ENCODE measurements around the gene BMPER. TPM values are rescaled to one million over a fixed set of nuclear protein-coding genes. Genes with fewer than 3 reads are reported as not detected.

The BMPER gene
- polyA plus RNA-seq: 4.9 TPM
- long read RNA-seq, donor 1, partial matches to known transcripts: 0 of 1 reads
- long read RNA-seq, donor 1, other reads (novel, unspliced or antisense): 0 of 1 reads
- long read RNA-seq, donor 2, partial matches to known transcripts: 6 of 9 reads
- long read RNA-seq, donor 2, other reads (novel, unspliced or antisense): 0 of 9 reads
- long read RNA-seq, donor 3, partial matches to known transcripts: 0 of 1 reads
- long read RNA-seq, donor 3, other reads (novel, unspliced or antisense): 0 of 1 reads
- long read RNA-seq, donor 4: 0 reads
- long read RNA-seq, donor 5: 0 reads
- long read RNA-seq, donor 6, partial matches to known transcripts: 0 of 1 reads
- long read RNA-seq, donor 6, other reads (novel, unspliced or antisense): 0 of 1 reads
- long read RNA-seq, donor 7, partial matches to known transcripts: 0 of 2 reads
- long read RNA-seq, donor 7, other reads (novel, unspliced or antisense): 0 of 2 reads
- long read RNA-seq, donor 8: 0 reads
- long read RNA-seq, donor 9, partial matches to known transcripts: 0 of 2 reads
- long read RNA-seq, donor 9, other reads (novel, unspliced or antisense): 0 of 2 reads
- long read RNA-seq, donor 10, full-length matches to known transcripts: 2 of 2 reads
- long read RNA-seq, donor 10, partial matches to known transcripts: 0 of 2 reads
- long read RNA-seq, donor 10, other reads (novel, unspliced or antisense): 0 of 2 reads
- long read RNA-seq, donor 11, partial matches to known transcripts: 0 of 1 reads
- long read RNA-seq, donor 11, other reads (novel, unspliced or antisense): 0 of 1 reads

DNA sequence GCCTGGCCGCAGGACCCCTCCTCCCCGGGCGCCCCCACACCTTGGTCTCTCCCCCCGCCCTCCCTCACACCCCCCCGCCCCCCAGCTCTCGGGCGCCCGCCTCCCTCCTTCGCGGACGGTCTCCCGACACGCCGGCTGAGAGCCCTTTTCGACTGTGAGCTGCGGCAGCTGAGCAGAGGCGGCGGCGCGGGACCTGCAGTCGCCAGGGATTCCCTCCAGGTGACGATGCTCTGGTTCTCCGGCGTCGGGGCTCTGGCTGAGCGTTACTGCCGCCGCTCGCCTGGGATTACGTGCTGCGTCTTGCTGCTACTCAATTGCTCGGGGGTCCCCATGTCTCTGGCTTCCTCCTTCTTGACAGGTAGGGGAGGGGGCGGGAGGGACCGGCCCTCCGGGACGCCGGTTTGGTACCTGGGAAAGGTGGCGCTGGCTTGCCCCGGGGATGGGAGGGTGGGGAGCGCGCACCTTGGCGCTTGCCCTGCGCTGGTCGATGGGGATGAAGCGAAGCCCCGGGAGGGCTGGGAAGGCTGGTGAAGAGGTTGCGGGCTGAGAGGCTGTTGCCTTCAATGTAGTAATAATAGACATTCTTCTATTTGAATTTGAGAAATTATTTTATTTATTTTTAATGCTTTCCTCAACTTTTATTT lies at the start of gene BMPER:
Gene BMPER, plus strand, starts transcription at position 151 of the 644 bp plus-strand sequence. Its CDS starts 75 bp downstream, at position 226.
- WGBS (ENCODE audit: insufficient coverage, low lambda C conversion rate): no CpG with 5 or more reads among the region's 47 CpGs
- H3K36me3 ChIP-seq (ENCODE audit: control insufficient read depth, insufficient read depth, low read length): no peaks in the 10 kb centered on the region
- peaks cover 4% of the 10 kb centered on the region for H3K4me1 ChIP-seq (ENCODE audit: control insufficient read depth, insufficient read depth, low read length)
- H3K27ac ChIP-seq (ENCODE audit: low read length): peak within 1 kb of the TSS; percentile 49
- H3K27me3 ChIP-seq (ENCODE audit: control insufficient read depth, insufficient read depth, low read length): peaks cover 73% of the 10 kb centered on the region
- H3K4me3 ChIP-seq (ENCODE audit: low read length): peak within 1 kb of the TSS; percentile 52
- peak; percentile 27 to 34 for DNase-seq
- H3K9me3 ChIP-seq (ENCODE audit: control insufficient read depth, low read depth, low read length): peaks cover 3% of the 10 kb centered on the region

DNA sequence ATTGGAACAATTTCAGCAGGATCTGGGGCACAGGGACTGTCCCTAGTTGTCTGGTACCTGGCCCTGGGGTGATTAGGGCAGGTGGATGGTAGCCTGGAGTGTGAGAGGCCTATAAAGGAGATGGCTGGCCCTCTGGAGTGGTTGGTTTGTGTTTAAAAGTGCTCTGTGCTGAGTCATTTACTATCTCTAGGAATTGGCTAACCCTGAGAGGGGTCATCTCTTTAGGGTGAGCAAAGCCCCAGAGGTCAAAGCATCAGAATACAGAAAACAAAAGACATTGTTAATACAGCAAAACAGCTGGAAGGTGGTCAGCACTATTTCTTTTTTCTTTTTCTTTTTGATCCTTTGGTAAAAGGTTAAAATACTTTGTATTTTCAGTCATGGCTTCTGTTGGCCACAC lies 43.4 kb upstream of the BMPER start:
- Histone ChIP-seq H3K9me3 (ENCODE audit: control insufficient read depth, low read depth, low read length) (no peaks in the 10 kb centered on the region), H3K4me1 (ENCODE audit: control insufficient read depth, insufficient read depth, low read length) (no peaks in the 10 kb centered on the region), H3K36me3 (ENCODE audit: control insufficient read depth, insufficient read depth, low read length) (no peaks in the 10 kb centered on the region), H3K27me3 (ENCODE audit: control insufficient read depth, insufficient read depth, low read length) (peaks cover 3% of the 10 kb centered on the region), H3K4me3 (ENCODE audit: low read length) (no peak overlapping the region), H3K27ac (ENCODE audit: low read length) (no peak overlapping the region)
- no peak for DNase-seq

DNA sequence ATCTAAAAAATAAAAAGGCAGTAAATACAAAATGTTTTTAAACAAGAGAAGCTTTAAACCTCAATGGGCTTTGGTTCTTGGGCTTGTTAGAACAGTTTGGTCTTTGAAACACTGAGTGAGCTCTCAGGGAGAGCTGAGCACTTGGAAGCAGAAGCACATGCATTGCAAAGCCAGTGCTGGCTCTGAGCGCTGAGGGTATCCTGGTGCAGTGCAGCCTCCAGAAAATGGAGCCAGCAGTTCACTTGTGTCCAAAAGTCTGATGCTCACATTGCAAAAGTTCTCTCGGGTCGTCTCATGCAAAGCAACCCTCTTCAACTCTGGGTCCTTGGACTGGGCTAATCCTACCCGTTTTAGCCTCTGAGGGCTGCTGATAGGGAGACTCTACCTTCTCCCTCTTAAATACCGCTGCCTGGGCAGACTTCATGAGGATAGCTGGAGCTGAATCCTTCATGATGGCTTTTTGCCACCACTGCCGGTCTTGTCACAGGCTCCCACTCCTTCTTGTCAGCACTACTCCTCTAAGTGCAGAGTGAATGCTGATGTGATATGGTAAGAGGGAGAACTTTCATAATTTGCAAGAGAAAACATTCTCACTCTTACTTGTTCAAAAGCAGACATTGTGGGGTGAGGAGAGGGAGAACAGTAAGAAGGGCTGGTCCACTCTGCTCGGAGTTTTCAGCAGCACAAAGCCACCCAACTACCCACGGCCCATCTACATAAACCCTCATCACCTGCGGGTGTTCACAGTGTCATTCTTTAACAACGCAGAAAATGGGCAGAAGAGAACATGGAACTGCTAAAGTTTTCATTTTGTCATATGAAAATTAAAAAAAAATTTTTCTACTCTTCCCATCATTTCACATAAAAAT lies 42.2 kb upstream of the BMPER start:
- no peak overlapping the region for H3K27ac ChIP-seq (ENCODE audit: low read length)
- peaks cover 3% of the 10 kb centered on the region for H3K27me3 ChIP-seq (ENCODE audit: control insufficient read depth, insufficient read depth, low read length)
- WGBS (ENCODE audit: insufficient coverage, low lambda C conversion rate): no CpG with 5 or more reads among the region's 10 CpGs
- H3K9me3 ChIP-seq (ENCODE audit: control insufficient read depth, low read depth, low read length): no peaks in the 10 kb centered on the region
- no peaks in the 10 kb centered on the region for H3K4me1 ChIP-seq (ENCODE audit: control insufficient read depth, insufficient read depth, low read length)
- no peaks in the 10 kb centered on the region for H3K36me3 ChIP-seq (ENCODE audit: control insufficient read depth, insufficient read depth, low read length)
- H3K4me3 ChIP-seq (ENCODE audit: low read length): no peak overlapping the region
- no peak for DNase-seq

DNA sequence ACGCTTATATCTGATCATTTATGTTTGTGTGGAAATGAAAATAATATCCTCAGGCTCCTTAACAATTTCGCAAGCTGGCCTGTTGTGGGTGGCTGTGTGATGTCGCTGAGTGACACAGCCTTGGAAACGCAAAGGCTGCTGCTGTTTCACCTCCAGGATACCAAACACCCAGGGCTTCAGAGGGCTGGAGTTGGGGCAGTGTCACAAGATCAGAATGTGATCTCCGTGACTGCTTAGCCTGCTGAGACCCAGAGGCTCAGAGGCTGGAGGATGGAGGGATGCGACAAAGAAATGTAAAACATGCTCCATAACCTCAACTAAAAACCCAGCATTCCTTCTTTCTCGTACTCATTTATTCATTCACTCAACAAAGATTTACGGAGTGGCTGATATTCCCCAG lies 37.2 kb upstream of the BMPER start:
- H3K4me3 ChIP-seq (ENCODE audit: low read length): no peak overlapping the region
- DNase-seq: no peak
- H3K9me3 ChIP-seq (ENCODE audit: control insufficient read depth, low read depth, low read length): no peaks in the 10 kb centered on the region
- no peak overlapping the region for H3K27ac ChIP-seq (ENCODE audit: low read length)
- H3K36me3 ChIP-seq (ENCODE audit: control insufficient read depth, insufficient read depth, low read length): no peaks in the 10 kb centered on the region
- no peaks in the 10 kb centered on the region for H3K4me1 ChIP-seq (ENCODE audit: control insufficient read depth, insufficient read depth, low read length)
- 83% methylated on average over 2 of the region's 8 CpGs for WGBS (ENCODE audit: insufficient coverage, low lambda C conversion rate)
- H3K27me3 ChIP-seq (ENCODE audit: control insufficient read depth, insufficient read depth, low read length): no peaks in the 10 kb centered on the region

DNA sequence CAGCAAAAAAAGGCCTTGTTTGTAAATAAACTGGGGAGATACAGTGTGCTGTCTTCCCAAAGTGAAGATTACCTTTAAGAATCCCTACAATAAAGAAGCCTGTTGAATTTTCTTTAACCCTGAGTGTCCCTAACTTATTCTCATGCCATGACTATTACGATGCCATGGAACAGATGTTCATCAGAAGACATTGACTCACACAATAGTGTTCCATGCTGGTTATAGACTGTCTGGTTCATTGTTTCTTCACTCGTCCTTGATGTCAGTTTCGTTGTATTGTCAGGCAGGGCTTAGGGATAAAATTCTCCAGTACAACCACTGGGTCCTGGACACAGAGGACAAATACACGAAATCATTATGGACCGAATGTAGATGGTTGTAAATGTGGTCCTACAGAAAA lies 36.2 kb upstream of the BMPER start:
- 75% methylated on average over 2 of the region's 5 CpGs for WGBS (ENCODE audit: insufficient coverage, low lambda C conversion rate)
- no peaks in the 10 kb centered on the region for H3K4me1 ChIP-seq (ENCODE audit: control insufficient read depth, insufficient read depth, low read length)
- H3K9me3 ChIP-seq (ENCODE audit: control insufficient read depth, low read depth, low read length): no peaks in the 10 kb centered on the region
- no peaks in the 10 kb centered on the region for H3K27me3 ChIP-seq (ENCODE audit: control insufficient read depth, insufficient read depth, low read length)
- H3K36me3 ChIP-seq (ENCODE audit: control insufficient read depth, insufficient read depth, low read length): no peaks in the 10 kb centered on the region
- H3K4me3 ChIP-seq (ENCODE audit: low read length): no peak overlapping the region
- DNase-seq: no peak
- H3K27ac ChIP-seq (ENCODE audit: low read length): no peak overlapping the region

DNA sequence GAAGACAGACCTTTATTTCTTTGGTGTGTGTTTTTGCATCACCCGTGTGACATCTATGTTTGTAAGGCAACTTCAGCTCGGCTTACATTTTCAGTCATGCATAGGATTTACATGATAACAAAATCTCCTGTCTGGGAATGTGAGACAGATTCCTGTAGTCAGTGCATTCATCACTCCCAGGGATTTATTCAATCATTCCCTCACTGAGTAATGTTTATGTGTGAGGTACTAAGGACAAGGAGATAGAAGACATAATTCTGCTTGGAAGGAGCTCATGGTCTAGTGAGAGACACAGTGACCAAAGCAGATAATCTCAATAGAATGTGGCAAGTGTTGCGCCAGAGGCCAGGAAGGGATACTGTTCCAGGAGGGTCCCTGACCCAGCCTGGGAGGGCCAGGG lies 35.2 kb upstream of the BMPER start:
- DNase-seq: no peak
- Histone ChIP-seq H3K4me1 (ENCODE audit: control insufficient read depth, insufficient read depth, low read length) (no peaks in the 10 kb centered on the region), H3K27me3 (ENCODE audit: control insufficient read depth, insufficient read depth, low read length) (no peaks in the 10 kb centered on the region), H3K36me3 (ENCODE audit: control insufficient read depth, insufficient read depth, low read length) (no peaks in the 10 kb centered on the region), H3K4me3 (ENCODE audit: low read length) (no peak overlapping the region), H3K9me3 (ENCODE audit: control insufficient read depth, low read depth, low read length) (no peaks in the 10 kb centered on the region), H3K27ac (ENCODE audit: low read length) (no peak overlapping the region)
- 100% methylated on average over 1 of the region's 3 CpGs for WGBS (ENCODE audit: insufficient coverage, low lambda C conversion rate)

DNA sequence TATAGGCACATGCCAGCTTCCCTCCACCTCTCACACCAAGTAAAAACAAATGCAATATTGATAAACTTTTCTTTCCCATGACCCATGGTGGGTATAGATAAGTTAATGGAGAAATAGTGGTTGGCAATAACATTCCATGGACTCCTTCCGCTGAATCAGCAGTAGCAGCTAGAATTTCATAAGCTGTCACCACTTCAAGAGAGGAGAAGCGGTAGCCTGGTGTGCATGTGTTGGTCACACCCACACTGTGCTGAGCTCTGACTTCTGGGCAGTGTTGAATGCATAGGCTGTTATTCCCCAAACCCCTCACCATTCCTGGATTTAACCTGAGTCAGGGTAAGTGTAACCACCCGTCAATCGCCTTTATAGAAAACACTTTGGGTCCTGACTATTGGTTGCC lies 32.5 kb upstream of the BMPER start:
- H3K4me1 ChIP-seq (ENCODE audit: control insufficient read depth, insufficient read depth, low read length): no peaks in the 10 kb centered on the region
- no peaks in the 10 kb centered on the region for H3K36me3 ChIP-seq (ENCODE audit: control insufficient read depth, insufficient read depth, low read length)
- DNase-seq: no peak
- no peaks in the 10 kb centered on the region for H3K9me3 ChIP-seq (ENCODE audit: control insufficient read depth, low read depth, low read length)
- no CpG with 5 or more reads among the region's 4 CpGs for WGBS (ENCODE audit: insufficient coverage, low lambda C conversion rate)
- no peak overlapping the region for H3K27ac ChIP-seq (ENCODE audit: low read length)
- H3K27me3 ChIP-seq (ENCODE audit: control insufficient read depth, insufficient read depth, low read length): no peaks in the 10 kb centered on the region
- no peak overlapping the region for H3K4me3 ChIP-seq (ENCODE audit: low read length)

DNA sequence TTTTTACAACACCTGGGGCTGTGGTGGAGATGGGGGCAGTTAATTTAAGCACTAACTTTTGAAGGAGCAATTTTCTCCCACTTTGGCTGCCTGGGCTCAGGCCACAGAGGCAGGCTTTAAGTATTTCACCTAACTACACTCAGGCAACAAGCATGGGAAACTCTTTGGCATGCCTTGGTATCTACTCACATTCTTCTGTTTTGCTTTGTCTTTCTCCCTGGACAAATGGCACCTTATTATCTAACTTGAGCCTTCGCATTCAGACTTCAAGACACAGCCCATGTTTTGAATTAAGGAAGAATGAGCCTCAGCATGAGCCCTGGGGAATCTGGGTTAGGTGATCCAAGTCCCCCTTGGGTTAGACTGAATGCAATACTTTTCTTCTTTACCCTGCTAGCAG lies 31.8 kb upstream of the BMPER start:
- no peaks in the 10 kb centered on the region for H3K36me3 ChIP-seq (ENCODE audit: control insufficient read depth, insufficient read depth, low read length)
- WGBS (ENCODE audit: insufficient coverage, low lambda C conversion rate): no CpG with 5 or more reads among the region's 1 CpG
- no peak overlapping the region for H3K27ac ChIP-seq (ENCODE audit: low read length)
- no peaks in the 10 kb centered on the region for H3K9me3 ChIP-seq (ENCODE audit: control insufficient read depth, low read depth, low read length)
- H3K27me3 ChIP-seq (ENCODE audit: control insufficient read depth, insufficient read depth, low read length): no peaks in the 10 kb centered on the region
- no peaks in the 10 kb centered on the region for H3K4me1 ChIP-seq (ENCODE audit: control insufficient read depth, insufficient read depth, low read length)
- DNase-seq: no peak
- no peak overlapping the region for H3K4me3 ChIP-seq (ENCODE audit: low read length)

DNA sequence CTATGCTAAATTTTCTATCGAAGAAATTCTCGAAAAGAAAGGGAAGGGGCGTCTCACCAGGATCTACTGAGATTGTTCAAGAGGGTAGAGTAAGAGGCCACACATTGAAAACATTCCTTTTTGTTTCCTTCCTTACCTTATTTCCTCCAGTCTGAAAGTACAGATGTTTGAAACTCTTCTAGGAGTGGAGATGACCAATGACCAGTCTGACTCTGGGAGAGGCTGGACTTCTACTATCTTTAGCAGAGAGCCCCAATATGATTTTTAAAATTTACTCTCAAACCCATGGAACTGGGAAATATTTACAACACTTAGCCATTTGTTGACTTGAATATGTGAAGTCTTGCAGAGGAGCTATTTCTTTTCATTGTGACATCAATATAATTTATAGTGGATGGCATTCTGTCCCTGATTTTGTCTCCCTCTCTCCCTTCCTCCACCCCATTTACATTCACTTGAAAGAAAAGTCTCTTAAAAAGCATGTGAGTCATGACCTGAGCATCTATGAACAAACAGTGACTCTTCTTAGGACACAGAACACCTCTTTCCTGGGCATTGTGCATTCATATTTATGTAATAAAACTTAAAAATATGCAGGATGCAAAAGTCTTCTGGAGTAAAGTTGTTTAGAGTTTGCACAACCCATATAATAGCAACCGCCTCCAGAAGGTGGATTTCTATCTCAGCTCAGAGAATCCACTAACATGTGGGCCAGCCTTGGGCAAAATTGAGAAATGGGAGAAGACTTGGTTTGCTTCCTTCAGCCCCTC lies 31.2 kb upstream of the BMPER start:
- H3K36me3 ChIP-seq (ENCODE audit: control insufficient read depth, insufficient read depth, low read length): no peaks in the 10 kb centered on the region
- no peaks in the 10 kb centered on the region for H3K9me3 ChIP-seq (ENCODE audit: control insufficient read depth, low read depth, low read length)
- WGBS (ENCODE audit: insufficient coverage, low lambda C conversion rate): 100% methylated on average over 2 of the region's 4 CpGs
- H3K27me3 ChIP-seq (ENCODE audit: control insufficient read depth, insufficient read depth, low read length): no peaks in the 10 kb centered on the region
- H3K4me1 ChIP-seq (ENCODE audit: control insufficient read depth, insufficient read depth, low read length): no peaks in the 10 kb centered on the region
- no peak for DNase-seq
- no peak overlapping the region for H3K27ac ChIP-seq (ENCODE audit: low read length)
- no peak overlapping the region for H3K4me3 ChIP-seq (ENCODE audit: low read length)
